HEK293 (cell line): ENCODE measurements around the gene SIL1.

Experiments
- CTCF ChIA-PET: fragments of 350-600 bp; formaldehyde crosslinking; extraction: SDS; loops from one replicate; lab custom pipeline; 2021; ENCODE audit warnings: antibody characterized with exemption; lab: Yijun Ruan, JAX
- POLR2A ChIA-PET: fragments of 300-600 bp; formaldehyde crosslinking; extraction: SDS; loops from one replicate; lab custom pipeline; 2020; ENCODE audit warnings: antibody characterized with exemption, inconsistent platforms; lab: Yijun Ruan, JAX
- H3K27ac ChIP-seq: fragments of 200-500 bp; sonication (Bioruptor generic); 2 replicates; pipeline ENCODE4 v1.5.1; 2014; ENCODE audit warnings: low read depth, low read length, control low read depth, inconsistent platforms; ENCODE audit errors: extremely low read depth
- H3K36me3 ChIP-seq, 2 experiments: fragments of 200-500 bp in 1 of 2; sonication (Bioruptor generic) in 1 of 2; 1 replicate in 1 of 2; 2 replicates in 1 of 2; pipeline ENCODE4 v1.5.1; 2014 to 2017; ENCODE audit warnings: inconsistent platforms in 2 of 2, low read length in 2 of 2; ENCODE audit not compliant: control insufficient read depth in 2 of 2, insufficient read depth in 1 of 2
- H3K4me1 ChIP-seq: fragments of 200-500 bp; sonication (Bioruptor generic); 2 replicates; pipeline ENCODE4 v1.5.1; 2014; ENCODE audit warnings: mild to moderate bottlenecking, low read length, inconsistent platforms; ENCODE audit not compliant: control insufficient read depth, insufficient read depth
- H3K4me3 ChIP-seq: 2 replicates; pipeline ENCODE4 v1.5.1; 2011; ENCODE audit warnings: low read depth, mild to moderate bottlenecking, control low read depth, low read length, moderate library complexity
- H3K9me3 ChIP-seq: fragments of 200-500 bp; sonication (Bioruptor generic); 2 replicates; pipeline ENCODE4 v1.5.1; 2014; ENCODE audit warnings: low read depth, low read length, inconsistent platforms; ENCODE audit not compliant: control insufficient read depth, insufficient read depth
- EGR2 ChIP-seq: fragments of 450-650 bp; formaldehyde crosslinking; IDR thresholded peaks from 2 replicates; pipeline ENCODE4 v1.5.1; 2016; ENCODE audit warnings: low read depth, missing biosample characterization, missing genetic modification characterization
- GLI2 ChIP-seq: fragments of 450-650 bp; formaldehyde crosslinking; IDR thresholded peaks from 2 replicates; pipeline ENCODE4; 2017; ENCODE audit warnings: missing biosample characterization, missing genetic modification characterization, low read depth, borderline replicate concordance
- ZBTB17 ChIP-seq: fragments of 450-650 bp; formaldehyde crosslinking; IDR thresholded peaks from 2 replicates; pipeline ENCODE4 v1.5.1; 2016; ENCODE audit warnings: missing biosample characterization, missing genetic modification characterization
- ZFP37 ChIP-seq: fragments of 450-650 bp; formaldehyde crosslinking; IDR thresholded peaks from 2 replicates; pipeline ENCODE4 v1.5.1; 2016; ENCODE audit warnings: missing biosample characterization, missing genetic modification characterization
- ZNF146 ChIP-seq: fragments of 450-650 bp; formaldehyde crosslinking; IDR thresholded peaks from 2 replicates; pipeline ENCODE4 v1.5.1; 2016; ENCODE audit warnings: missing biosample characterization, missing genetic modification characterization
- ZNF223 ChIP-seq: fragments of 450-650 bp; formaldehyde crosslinking; IDR thresholded peaks from 2 replicates; pipeline ENCODE4 v1.5.1; 2016; ENCODE audit warnings: missing biosample characterization, missing genetic modification characterization
- ZNF302 ChIP-seq: fragments of 450-650 bp; formaldehyde crosslinking; IDR thresholded peaks from 2 replicates; pipeline ENCODE4 v1.5.1; 2016; ENCODE audit warnings: missing biosample characterization, missing genetic modification characterization, low read depth
- ZNF37A ChIP-seq: fragments of 450-650 bp; IDR thresholded peaks from 2 replicates; pipeline ENCODE4 v1.5.1; 2018; ENCODE audit warnings: missing biosample characterization, missing genetic modification characterization
- ZNF404 ChIP-seq: fragments of 450-650 bp; formaldehyde crosslinking; IDR thresholded peaks from 2 replicates; pipeline ENCODE4 v1.5.1; 2017; ENCODE audit warnings: missing biosample characterization, missing genetic modification characterization
- ZNF423 ChIP-seq: fragments of 450-650 bp; formaldehyde crosslinking; IDR thresholded peaks from 2 replicates; pipeline ENCODE4 v1.5.1; 2016; ENCODE audit warnings: missing biosample characterization, missing genetic modification characterization
- ZNF433 ChIP-seq: fragments of 450-650 bp; formaldehyde crosslinking; IDR thresholded peaks from 2 replicates; pipeline ENCODE4 v1.5.1; 2016; ENCODE audit warnings: missing biosample characterization, missing genetic modification characterization, low read depth
- ZNF626 ChIP-seq: fragments of 450-650 bp; sonication (Bioruptor Pico); formaldehyde crosslinking; IDR thresholded peaks from 2 replicates; pipeline ENCODE4 v1.5.1; 2018; ENCODE audit warnings: missing biosample characterization, missing genetic modification characterization, inconsistent platforms
- ZNF664 ChIP-seq: fragments of 450-650 bp; formaldehyde crosslinking; IDR thresholded peaks from 2 replicates; pipeline ENCODE4 v1.5.1; 2016; ENCODE audit warnings: missing biosample characterization, missing genetic modification characterization
- TF ChIP-seq, protein P1 (sequence below): fragments of 450-650 bp; formaldehyde crosslinking; IDR thresholded peaks from 2 replicates; pipeline ENCODE4 v1.5.1; 2016; ENCODE audit warnings: missing biosample characterization, missing genetic modification characterization
- TF ChIP-seq, protein P2 (sequence below): fragments of 450-650 bp; formaldehyde crosslinking; IDR thresholded peaks from 2 replicates; pipeline ENCODE4 v1.5.1; 2017; ENCODE audit warnings: missing biosample characterization, missing genetic modification characterization
- TF ChIP-seq, protein P3 (sequence below): fragments of 450-650 bp; formaldehyde crosslinking; IDR thresholded peaks from 2 replicates; pipeline ENCODE4 v1.5.1; 2016; ENCODE audit warnings: missing biosample characterization, missing genetic modification characterization, low read depth
- TF ChIP-seq, protein P4 (sequence below): fragments of 450-650 bp; IDR thresholded peaks from 2 replicates; pipeline ENCODE4 v1.5.1; 2018; ENCODE audit warnings: missing biosample characterization, missing genetic modification characterization
- TF ChIP-seq, protein P5 (sequence below): fragments of 450-650 bp; formaldehyde crosslinking; IDR thresholded peaks from 2 replicates; pipeline ENCODE4 v1.5.1; 2016; ENCODE audit warnings: missing biosample characterization, missing genetic modification characterization

The SIL1 gene

DNA sequence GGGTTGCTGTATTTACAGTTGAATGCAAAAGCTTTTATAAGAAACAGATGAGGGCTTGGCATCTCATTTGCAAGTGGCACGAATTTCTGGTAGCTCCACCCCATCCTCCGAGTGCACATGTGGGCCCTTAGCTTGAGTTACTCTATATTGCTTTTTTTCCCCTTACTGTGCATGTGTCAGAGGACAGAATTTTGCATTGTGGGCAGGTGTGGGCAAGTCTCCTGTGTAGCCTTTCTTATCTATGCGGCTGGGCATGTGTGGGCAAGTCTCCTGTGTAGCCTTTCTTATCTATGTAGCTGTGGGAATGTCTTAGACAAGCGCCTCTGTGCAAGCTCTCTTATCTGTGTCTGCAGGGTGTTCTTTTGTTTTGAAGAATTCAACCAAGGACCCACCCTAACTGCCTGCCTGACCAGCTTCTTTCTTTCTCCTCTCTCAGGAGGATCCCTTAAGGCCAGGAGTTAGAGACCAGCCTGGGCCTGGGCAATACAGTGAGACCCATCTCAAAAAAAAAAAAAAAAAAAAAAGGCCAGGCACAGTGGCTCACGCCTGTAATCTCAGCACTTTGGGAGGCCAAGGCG is 34.1 kb upstream of the SIL1 start (continued):
- TF ChIP-seq, protein P1, sequence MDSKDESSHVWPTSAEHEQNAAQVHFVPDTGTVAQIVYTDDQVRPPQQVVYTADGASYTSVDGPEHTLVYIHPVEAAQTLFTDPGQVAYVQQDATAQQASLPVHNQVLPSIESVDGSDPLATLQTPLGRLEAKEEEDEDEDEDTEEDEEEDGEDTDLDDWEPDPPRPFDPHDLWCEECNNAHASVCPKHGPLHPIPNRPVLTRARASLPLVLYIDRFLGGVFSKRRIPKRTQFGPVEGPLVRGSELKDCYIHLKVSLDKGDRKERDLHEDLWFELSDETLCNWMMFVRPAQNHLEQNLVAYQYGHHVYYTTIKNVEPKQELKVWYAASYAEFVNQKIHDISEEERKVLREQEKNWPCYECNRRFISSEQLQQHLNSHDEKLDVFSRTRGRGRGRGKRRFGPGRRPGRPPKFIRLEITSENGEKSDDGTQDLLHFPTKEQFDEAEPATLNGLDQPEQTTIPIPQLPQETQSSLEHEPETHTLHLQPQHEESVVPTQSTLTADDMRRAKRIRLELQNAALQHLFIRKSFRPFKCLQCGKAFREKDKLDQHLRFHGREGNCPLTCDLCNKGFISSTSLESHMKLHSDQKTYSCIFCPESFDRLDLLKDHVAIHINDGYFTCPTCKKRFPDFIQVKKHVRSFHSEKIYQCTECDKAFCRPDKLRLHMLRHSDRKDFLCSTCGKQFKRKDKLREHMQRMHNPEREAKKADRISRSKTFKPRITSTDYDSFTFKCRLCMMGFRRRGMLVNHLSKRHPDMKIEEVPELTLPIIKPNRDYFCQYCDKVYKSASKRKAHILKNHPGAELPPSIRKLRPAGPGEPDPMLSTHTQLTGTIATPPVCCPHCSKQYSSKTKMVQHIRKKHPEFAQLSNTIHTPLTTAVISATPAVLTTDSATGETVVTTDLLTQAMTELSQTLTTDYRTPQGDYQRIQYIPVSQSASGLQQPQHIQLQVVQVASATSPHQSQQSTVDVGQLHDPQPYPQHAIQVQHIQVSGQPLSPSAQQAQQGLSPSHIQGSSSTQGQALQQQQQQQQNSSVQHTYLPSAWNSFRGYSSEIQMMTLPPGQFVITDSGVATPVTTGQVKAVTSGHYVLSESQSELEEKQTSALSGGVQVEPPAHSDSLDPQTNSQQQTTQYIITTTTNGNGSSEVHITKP: no peak
- no peak for TF ChIP-seq ZNF37A
- TF ChIP-seq ZNF626: no peak
- TF ChIP-seq ZFP37 (tag by site-specific recombination): no peak
- TF ChIP-seq GLI2 (tag by site-specific recombination): no peak
- TF ChIP-seq, protein P2, sequence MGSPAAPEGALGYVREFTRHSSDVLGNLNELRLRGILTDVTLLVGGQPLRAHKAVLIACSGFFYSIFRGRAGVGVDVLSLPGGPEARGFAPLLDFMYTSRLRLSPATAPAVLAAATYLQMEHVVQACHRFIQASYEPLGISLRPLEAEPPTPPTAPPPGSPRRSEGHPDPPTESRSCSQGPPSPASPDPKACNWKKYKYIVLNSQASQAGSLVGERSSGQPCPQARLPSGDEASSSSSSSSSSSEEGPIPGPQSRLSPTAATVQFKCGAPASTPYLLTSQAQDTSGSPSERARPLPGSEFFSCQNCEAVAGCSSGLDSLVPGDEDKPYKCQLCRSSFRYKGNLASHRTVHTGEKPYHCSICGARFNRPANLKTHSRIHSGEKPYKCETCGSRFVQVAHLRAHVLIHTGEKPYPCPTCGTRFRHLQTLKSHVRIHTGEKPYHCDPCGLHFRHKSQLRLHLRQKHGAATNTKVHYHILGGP: no peak
- TF ChIP-seq, protein P3, sequence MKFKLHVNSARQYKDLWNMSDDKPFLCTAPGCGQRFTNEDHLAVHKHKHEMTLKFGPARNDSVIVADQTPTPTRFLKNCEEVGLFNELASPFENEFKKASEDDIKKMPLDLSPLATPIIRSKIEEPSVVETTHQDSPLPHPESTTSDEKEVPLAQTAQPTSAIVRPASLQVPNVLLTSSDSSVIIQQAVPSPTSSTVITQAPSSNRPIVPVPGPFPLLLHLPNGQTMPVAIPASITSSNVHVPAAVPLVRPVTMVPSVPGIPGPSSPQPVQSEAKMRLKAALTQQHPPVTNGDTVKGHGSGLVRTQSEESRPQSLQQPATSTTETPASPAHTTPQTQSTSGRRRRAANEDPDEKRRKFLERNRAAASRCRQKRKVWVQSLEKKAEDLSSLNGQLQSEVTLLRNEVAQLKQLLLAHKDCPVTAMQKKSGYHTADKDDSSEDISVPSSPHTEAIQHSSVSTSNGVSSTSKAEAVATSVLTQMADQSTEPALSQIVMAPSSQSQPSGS (tag by site-specific recombination): no peak
- TF ChIP-seq ZNF404 (tag by site-specific recombination): no peak
- TF ChIP-seq ZNF423 (tag by site-specific recombination): no peak
- TF ChIP-seq, protein P4, sequence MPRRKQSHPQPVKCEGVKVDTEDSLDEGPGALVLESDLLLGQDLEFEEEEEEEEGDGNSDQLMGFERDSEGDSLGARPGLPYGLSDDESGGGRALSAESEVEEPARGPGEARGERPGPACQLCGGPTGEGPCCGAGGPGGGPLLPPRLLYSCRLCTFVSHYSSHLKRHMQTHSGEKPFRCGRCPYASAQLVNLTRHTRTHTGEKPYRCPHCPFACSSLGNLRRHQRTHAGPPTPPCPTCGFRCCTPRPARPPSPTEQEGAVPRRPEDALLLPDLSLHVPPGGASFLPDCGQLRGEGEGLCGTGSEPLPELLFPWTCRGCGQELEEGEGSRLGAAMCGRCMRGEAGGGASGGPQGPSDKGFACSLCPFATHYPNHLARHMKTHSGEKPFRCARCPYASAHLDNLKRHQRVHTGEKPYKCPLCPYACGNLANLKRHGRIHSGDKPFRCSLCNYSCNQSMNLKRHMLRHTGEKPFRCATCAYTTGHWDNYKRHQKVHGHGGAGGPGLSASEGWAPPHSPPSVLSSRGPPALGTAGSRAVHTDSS: no peak
- TF ChIP-seq ZNF664 (tag by site-specific recombination): no peak
- peak; percentile 66 for TF ChIP-seq EGR2 (tag by site-specific recombination)
- TF ChIP-seq, protein P5, sequence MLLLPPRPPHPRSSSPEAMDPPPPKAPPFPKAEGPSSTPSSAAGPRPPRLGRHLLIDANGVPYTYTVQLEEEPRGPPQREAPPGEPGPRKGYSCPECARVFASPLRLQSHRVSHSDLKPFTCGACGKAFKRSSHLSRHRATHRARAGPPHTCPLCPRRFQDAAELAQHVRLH (tag by site-specific recombination): no peak
- TF ChIP-seq ZNF223 (tag by site-specific recombination): no peak
- TF ChIP-seq ZNF302 (tag by site-specific recombination): no peak
- TF ChIP-seq ZNF146: no peak

DNA sequence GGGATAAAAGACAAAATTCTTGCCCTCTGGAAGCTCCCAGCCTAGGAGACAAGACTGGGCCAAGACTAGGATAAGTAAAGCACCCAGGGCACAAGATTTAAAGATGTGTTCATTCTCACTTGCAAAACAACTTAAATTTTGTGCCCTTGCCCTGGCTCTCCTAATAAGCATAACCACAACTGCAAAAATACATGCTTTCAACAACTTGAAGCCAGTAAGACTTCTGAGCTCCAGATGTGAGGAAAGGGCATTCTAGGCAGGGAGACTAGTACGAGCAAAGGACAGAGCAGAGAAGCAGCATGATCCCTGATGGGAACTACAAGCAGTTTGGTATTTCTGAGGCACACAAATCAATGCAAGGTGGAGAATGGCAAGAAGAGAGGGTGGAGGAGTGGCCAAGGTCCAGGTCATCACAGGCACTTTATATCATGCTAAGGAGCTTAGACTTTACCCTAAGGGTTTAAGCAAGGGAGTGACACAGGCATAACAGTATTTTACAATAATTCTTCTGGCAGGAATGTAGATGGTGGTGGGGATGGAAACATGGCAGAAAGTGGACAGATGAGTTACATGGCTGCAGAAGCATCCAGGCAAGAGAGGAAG is 30.1 kb upstream of the SIL1 start:
- ChIA-PET CTCF (interaction anchor here (0.5 kb wide), 1 partner anchor 630 kb away, joined by 3 read pairs; no protein-coding TSS in a partner anchor), POLR2A (interaction anchor here (0.6 to 1.3 kb wide), 3 partner anchors 30 to 337 kb away, joined by 3 to 5 read pairs (median 4); partner anchors contain the start of gene SIL1)

More for the DNA sequence above, 30.1 kb upstream of the SIL1 start:
- Histone ChIP-seq H3K36me3 (no peaks in the 10 kb centered on the region; a peak in 1 of 3 replicates), H3K4me3 (no peak overlapping the region), H3K9me3 (no peaks in the 10 kb centered on the region), H3K27ac (no peak overlapping the region), H3K4me1 (no peaks in the 10 kb centered on the region)
- TF ChIP-seq ZNF433 (tag by site-specific recombination): no peak
- 0 out of 2 replicates have a peak, but pooled peaks have one; percentile 15 for TF ChIP-seq ZBTB17 (tag by site-specific recombination)
